Liver (tissue), 3 donors: ENCODE results near the gene PDE4D.

Experiments used
- ATF3 ChIP-seq: IDR thresholded peaks from 2 replicates; pipeline ENCODE4 v1.6.1; 2016; ENCODE audit warnings: antibody characterized with exemption
- CTCF ChIP-seq: fragments of 150-350 bp; IDR thresholded peaks from 2 replicates; pipeline ENCODE4 v1.5.1; 2017; ENCODE audit warnings: improper control_type of control experiment, low read depth, low read length; ENCODE audit not compliant: missing input control
- EGR1 ChIP-seq, 2 donors: IDR thresholded peaks; 2 replicates each; pipeline ENCODE4 v1.6.1; 2016 to 2018; ENCODE audit warnings: antibody characterized with exemption in 2 of 2, low read depth in 2 of 2
- FOXA1 ChIP-seq: IDR thresholded peaks from 2 replicates; pipeline ENCODE4 v1.6.1; 2016; ENCODE audit warnings: antibody characterized with exemption
- FOXA2 ChIP-seq: IDR thresholded peaks from 2 replicates; pipeline ENCODE4 v1.6.1; 2016; ENCODE audit warnings: antibody characterized with exemption
- MAX ChIP-seq: IDR thresholded peaks from 2 replicates; pipeline ENCODE4 v1.6.1; 2016; ENCODE audit warnings: antibody characterized with exemption
- REST ChIP-seq: IDR thresholded peaks from 2 replicates; pipeline ENCODE4 v1.6.1; 2016; ENCODE audit warnings: antibody characterized with exemption, mild to moderate bottlenecking
- SP1 ChIP-seq: IDR thresholded peaks from 2 replicates; pipeline ENCODE4 v1.6.1; 2018; ENCODE audit warnings: antibody characterized with exemption, mild to moderate bottlenecking
- TAF1 ChIP-seq: conservative IDR thresholded peaks from 2 replicates; pipeline ENCODE4 v1.6.1; 2016; ENCODE audit warnings: antibody characterized with exemption, mild to moderate bottlenecking
- YY1 ChIP-seq: IDR thresholded peaks from 2 replicates; pipeline ENCODE4 v1.6.1; 2016; ENCODE audit warnings: antibody characterized with exemption, mild to moderate bottlenecking
- donor health status: healthy.
- donor health status: healthy.

GRCh38 chr5:59769832-59770231, 123.7 kb downstream of the PDE4D start:
- TF ChIP-seq CTCF (no peak), REST (no peak), TAF1 (no peak), FOXA2 (no peak), MAX (no peak), FOXA1 (no peak), EGR1 (IDR thresholded peaks at IDR 0.05; ENCODE audit: low read depth in 2 of 2) (no peak), YY1 (no peak), ATF3 (no peak), SP1 (no peak)
